HG02623 (cell line): Measurements from ENCODE around the gene PIEZO2.
"Not testable (repeated sequence)": the region's sequence is repeated elsewhere in the genome, so short reads cannot be mapped to it uniquely, and the experiment has no call there.

Source experiments
- ATAC-seq: cut with Tn5 transposase; IDR thresholded peaks from one replicate; pipeline ENCODE4 v1.9.1; 2021; ENCODE audit warnings: moderate library complexity; ENCODE audit not compliant: unreplicated experiment

The PIEZO2 gene

DNA sequence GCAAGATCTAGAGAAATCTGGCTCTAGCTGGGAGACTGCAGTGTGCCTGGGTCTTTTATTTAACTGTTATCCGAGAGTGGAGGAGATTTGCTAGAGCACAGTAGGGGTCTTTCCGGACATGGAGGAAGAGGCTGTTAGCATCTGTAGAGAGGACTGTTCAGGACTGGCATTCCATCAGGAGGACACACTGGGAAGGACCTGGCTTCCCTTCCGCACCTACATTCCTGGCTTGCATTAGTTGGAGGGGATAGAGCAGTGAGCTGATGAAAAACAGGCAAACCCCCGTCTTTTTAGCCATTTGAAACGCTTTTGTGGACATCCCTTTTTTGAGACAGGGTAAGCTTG is 874 bp upstream of the PIEZO2 start:
- ATAC-seq, result no peak

DNA sequence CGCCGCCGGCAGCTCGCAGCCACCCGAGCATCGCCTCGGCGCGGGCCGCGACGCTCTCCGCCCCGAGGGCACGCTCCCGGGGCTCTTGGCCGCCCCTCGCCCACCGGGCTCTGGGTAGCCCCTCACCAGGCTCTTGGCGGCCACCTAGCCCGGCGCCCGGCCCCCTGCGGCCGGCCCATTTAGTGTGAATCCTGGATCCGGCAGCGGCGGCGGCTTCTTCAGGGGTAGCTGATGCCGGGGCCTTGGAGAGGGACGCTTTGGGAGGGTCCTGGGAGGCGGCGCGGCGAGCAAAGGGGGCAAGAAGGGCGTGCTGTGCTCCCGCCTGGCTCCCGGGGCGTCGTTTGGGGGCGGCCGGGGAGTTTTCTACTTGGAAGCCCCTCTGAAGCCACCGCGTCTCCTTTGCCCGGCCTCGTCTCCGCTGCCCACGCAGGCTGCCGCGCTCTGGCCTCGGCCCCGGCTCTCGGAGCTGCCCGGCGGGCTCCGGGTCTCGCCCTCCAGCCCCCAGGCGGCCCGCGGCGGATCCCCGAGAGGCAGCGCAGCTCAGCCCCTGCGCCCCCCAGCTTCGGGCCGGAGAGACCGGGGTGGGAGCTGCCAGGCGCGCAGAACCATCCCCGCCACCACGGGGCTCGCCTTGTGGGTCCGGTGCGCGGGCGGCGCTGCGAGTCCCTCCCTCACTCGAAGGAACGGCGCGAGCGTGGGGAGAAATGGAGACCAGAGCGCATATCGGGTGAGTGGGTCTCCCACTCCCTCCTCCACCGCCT is 509 bp downstream of the PIEZO2 start:
- ATAC-seq, result no peak

DNA sequence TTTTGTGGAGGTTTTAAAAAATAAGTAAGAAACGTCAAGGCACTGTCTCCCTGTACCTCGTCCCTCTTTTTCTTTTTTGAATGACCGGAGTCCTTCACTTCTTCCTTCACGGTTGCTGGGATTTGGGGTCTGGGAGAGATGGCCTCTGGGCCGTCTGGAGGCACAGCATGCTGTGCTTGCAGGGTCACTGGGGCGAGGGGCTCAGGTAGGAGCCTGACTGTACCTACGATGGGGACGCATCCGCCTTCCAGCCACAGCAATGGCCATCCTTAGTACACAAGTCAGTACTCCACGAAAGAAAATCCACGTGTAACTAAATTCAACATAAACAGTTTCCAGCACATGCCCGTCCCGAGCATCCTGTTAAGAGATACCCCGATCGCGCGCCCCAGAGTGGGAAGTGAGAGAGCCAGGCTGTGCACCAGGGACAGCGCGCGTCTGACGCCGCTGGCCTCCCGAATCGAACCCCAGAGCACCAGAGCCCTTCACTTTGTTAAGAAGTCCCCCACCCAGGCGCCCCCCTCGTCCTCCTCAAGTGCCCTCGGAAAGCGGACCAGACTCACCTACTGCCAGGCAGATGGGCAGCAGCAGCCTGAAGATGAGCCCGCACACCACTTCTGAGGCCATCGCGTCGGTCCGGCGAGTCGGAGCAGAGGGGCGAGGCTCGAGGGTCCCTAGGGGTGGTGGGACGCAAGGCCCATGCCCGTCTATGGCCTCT is 1.2 kb downstream of the PIEZO2 start:
- no peak for ATAC-seq

DNA sequence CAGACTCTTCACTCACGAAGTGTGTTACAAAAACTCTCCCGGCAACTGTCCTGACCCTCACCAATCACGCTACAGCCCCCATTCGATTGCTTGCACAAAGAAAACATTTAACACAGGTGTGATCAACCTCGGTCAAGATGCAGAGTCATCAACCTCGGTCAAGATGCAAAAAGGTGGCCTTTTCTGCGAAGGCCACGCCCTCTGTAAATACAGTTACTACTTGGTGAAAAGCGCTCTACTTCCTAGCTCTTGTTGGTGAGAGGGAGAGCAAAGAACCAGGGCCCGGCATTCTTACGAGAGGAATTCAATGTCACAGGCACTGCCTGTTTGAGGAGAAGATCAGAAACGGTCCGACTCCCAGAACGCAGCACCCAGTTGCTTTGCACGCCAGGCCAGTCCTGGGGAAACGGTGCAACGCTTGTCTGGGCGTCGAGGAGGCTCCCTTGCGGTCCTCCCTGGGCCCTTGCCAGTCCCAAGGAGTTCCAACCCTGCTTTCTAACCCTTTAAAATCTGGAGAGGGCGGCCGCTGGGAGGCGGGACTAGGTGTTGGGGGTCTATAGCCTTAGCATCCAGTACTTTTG is 1.9 kb downstream of the PIEZO2 start:
- ATAC-seq, result no peak

DNA sequence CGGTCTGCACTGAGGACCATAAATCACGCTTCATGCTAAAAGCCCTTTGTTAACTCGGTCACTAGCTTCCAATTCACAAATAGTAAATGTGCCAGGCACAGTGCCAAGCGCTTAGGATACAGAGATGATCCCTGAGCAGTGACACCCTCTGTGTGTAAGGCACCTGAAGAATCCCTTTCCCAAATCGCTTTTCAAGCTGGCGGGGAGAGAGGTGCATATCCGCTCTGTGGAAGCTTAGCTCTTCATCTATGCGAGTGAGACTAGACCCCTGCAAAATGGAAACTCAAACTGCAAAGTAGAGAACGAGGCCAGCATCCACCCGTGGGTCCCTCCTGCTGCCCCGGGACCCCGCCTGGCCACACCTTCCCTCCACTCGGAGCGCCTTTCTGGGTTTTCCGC is 2.4 kb downstream of the PIEZO2 start:
- no peak for ATAC-seq

DNA sequence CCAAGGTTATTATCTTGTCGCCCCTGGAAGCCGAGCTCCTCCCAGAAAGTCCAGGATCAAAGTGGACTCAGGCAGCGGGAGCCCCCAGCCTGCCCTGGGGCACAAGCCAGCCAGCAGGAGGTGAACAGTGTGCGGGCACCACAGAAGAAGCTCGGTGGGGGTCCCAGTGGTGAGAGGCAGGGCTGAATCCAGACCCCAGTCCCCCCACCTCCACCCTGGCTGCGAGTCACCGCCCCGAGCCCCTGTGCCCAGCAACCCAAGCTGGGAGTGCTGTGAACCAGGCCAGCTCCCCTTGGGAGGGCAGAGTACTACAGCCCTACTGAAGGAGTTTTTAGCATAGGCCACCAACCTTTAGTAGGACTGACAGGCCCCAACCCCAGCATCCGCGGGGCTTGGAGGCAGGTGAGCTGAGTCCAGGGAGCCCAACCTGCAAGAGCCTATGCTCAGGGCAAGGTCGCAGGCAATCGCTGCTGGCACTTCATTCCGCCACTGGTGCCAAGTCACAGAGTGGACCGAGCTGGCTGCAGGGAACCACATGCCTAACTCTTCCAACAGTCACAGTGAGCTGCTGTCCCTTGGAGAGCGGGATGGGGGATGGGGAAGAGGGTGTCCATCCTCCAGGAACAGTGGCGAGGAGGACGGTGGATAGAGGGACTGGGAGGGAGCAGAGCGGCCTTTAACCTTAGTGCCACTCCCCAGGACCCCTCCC is 3.0 kb downstream of the PIEZO2 start:
- ATAC-seq, result no peak

DNA sequence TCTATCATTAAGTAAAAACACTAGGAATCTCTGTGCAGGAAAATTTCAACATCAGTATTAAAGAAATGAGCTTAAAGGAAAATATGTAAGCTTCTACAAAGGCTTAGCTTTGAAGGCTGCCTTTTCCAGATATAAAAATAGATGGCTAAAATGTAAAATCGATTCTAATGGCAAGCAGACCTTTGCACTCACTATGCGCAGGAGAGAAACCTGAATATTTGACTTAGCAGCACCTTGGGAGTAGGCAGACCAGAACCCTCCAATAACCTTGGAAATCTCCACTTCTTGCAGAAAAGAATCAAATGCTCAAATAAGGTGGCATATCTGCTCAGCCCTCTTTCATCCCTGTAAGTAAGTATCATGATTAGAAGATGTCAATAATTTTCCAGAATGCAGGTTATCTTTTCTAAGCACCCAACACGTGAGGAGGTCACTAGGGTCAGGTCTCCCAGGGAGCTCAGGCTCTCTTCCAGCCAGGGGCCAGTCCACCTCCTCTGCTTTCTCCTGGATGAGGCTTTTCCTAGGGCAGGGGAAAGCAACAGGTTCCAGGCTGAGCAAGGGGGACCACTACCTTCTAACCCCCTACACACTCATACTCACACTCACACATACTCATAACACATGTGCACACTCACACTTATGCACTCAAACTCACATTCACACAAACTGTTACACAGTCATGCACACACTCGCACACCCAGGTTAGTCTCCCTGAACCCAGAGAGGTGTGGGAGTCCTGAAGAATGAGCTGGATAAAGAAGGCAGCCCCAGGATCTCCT is 3.8 kb downstream of the PIEZO2 start:
- no peak for ATAC-seq

DNA sequence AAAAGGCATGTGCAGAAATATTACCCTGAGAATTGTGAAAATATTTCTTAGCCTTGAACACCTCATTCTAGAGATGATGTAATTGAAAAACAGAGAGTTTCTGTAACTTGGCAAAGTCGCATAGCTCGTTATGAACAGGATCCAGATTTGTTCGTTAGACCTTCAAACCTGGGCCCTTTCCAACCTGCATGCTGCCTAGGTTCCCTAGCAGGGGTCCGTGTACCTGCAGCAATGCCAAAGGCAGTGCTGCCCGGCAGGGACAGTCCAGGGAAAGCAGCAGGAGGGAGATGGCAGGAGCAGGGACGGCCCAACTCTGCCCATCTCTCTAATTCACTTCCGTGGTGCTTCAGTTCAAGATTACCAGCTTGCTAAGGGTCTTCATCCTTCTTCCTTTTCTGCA is 12.0 kb downstream of the PIEZO2 start:
- ATAC-seq, result no peak

DNA sequence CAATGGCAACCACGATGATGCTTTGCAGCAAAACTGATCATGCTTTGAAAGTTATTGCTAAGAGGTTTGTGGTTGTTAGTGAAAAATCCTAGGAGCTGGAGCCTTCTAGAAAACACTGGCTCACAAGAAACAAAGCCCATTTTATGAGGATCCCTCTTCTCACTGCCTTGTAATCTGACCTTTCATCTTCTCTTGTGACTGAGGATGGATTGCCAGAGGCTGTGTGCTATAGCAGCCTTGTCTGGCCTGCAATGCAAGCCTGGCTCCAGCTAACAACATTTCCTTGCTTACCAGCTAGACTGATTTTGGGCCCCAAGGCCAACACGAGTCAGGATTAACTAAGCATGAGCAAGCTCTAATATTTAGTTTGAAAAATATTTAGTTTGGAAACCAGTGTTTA is 13.1 kb downstream of the PIEZO2 start:
- no peak for ATAC-seq

DNA sequence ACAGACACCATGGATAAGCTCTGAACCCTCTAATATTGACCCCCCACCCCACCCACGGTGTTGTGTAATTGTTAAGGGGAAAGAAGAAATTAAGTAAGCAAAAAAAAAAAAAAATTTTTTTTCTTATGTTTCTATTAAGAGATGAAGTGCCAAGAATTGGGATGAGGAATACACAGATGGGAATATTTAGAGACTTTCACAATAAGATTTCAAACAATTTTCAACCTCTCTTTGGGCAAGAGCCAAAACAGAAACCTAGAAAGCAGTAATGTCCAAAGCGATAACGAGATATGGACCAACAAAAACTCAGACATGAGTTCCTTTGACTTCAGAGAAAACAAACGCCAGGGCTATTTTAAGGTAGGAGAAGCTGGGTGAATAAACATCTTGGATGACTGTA is 14.4 kb downstream of the PIEZO2 start:
- ATAC-seq, result no peak

DNA sequence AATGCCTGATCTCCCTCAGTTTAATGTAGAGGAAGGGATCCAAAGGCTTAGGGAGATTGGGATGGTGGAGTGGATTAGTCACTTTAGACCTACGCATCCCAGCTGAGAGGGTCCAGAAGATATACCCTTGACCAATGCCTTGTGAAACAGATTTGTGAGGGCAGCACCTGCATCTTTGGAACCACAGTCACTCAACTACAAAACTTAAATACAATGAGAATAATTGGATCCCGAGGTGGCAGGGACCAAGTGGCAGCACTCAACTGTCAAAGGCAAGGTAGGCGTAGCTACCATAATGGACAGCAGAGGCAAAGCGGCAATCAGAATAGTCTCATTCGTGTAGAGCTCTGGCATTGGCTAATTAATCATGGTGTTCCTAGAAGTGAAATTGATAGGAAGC is 20.3 kb downstream of the PIEZO2 start:
- ATAC-seq, result not testable (repeated sequence)

DNA sequence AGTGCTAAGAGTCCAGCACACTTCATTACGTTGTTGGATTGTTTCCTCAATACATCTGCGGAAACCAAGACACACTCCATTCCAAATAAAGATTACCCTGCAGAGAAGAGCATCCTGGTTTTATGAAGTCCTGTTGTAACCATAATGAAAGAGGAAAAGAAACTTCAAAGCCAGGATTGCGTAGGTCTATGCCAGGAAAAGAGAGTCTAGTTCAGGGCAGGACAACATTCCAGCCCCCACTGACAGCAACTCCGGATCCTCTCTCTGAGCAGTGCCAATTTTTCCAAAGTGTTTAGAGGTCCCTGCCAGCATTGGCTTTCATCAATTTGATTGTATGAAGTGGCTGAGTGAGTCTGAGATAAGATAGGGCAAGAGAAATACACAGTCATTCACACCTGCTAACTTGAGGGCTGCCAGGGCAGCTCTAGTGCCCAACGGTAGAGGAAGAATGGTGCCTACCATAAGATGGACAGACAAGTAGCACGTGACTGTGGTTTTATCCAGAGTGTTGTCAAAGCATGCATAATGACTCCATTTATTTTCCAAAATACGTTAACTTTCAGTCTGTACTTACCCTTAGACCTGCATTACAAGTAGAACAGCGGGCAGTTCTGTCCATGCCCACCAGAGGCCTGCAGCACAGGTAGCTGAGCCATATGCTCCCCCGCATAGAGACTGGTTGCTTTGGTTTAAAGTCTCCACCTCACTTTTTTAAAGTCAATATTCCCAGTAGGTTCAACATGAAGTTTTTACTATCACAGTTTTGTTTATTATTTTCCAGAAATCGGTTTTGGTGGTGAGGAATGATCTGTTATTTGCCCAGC is 23.7 kb downstream of the PIEZO2 start:
- ATAC-seq, result no peak

DNA sequence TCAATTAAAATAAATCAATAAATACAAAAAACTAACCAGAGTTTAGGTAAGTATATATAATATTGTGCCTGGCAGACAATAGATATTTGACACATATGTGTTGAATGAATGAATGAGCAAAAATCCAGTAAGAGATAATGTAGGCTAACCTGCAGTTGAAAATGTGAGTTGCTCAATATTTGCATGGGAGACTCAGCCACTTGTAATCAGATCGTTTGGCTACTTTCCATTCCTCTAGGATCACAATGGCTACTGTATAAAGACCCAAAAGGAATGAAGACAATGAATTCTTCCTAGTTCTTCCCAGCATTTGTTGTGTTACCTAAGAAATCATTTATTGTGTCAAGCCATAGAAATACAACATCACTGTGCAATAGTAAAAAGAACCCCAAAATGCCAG is 25.3 kb downstream of the PIEZO2 start:
- ATAC-seq, result no peak

DNA sequence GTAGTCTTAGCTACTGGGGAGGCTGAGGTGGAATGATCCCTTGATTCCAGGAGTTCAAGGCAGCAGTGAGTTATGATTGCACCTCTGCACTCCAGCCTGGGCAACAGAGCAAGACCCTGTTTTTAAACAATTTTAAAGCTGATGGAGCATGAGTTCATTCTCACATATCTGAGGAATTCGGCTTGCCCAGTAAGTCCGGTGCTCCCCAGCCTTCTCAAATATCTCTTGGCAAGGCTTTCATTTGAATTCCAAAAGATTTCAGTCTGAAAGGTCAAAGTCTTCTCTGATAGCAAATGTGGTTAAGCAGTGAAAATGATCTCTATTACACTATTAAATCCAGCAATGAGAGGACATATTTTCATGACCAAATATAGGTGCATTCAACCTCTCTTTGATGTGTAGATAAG is 27.9 kb downstream of the PIEZO2 start:
- ATAC-seq, result no peak

DNA sequence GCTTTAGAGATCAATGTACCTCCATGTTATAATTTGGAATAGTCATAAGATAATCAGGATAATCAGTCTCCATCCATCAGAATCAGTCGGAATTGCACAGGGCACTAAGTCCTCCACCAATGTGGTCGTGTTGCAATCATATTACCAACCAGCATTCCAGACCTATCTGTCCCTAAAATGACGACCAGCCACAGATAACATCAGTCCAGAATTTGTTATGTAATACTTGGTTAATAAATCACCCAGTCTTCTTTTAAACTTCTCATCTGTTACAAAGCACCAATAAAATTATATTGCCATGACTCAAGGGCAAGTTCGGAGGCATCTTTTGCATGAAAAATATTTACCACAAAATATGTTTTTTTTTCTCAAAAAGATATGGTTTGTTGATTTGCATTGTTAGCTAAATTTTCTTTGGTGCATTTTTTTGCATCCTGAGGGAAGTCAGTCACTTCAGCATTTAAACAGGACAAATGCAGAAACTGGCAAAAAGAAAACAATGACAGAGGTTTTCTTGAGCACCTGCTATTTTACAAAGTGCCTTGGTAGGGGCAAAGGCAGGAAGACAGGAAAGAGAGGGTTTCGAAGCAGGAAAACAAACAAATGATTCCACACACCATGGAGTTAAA is 29.3 kb downstream of the PIEZO2 start:
- ATAC-seq, result no peak

DNA sequence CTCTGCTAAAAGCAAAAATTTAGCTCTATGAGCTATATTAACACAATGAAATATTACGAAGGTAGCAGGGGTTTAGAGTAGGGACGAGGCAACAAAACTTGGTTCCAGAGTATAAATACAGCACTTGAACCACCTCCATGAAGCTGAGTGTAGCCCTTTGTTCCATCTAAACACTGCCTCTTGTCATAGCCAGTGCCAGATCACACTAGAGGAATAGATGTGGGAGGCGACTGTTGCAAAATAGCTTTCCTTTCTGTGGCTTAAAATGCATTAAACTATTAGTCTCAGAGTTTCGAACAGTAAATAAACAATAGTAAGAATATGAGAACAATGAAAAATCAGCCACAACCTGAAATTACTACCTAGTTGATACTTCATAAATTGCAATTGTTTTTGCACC is 29.8 kb downstream of the PIEZO2 start:
- ATAC-seq, result no peak

DNA sequence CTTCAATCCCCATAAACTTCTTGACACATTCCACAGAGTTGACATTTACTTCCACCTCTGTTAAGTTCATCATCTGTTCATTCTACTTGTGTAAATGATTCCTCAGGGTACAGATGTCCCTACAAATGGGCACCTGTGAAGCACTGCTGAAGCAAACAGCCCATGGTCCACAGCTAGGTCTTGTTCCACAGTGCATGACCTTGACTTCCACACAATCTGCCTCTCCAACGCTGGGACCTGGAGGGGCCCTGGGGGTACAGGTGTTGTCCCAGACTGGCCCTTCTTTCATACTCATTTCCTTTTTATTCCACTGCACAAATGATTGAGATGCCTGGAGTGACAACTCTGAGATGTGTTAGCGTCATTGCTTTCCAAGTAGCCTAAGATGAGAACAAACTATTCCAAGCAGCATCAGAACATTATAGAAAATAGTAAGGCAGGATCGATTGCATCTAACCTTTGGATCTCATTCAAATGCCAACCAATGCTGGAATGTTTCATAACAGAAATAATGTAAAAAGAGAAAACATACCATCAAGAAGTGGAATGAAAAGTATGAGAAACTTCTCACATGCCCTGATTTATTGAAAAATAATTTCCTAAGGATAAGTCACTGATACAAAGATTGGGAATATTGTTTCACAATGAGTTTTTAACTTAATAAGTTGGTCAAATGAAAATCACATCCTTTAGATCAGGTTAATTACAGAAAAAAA is 31.2 kb downstream of the PIEZO2 start:
- no peak for ATAC-seq

DNA sequence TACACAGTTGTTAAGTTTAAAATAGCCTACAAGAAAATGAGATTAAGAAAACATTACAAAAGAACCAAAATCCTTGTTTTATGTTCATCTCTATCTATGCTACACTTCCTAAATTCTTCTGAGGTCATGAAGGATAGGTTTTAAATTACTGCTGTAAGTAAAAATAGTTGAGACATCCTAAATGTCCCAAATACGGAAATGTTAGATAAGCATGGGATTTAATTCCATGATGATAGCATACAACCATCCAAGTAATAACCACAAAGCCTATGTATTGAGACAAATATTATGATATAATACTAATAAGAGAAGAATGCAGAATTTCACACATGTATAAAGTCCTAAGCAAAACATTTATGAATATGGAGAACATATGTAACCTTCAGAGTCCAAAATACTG is 34.1 kb downstream of the PIEZO2 start:
- ATAC-seq, result no peak

DNA sequence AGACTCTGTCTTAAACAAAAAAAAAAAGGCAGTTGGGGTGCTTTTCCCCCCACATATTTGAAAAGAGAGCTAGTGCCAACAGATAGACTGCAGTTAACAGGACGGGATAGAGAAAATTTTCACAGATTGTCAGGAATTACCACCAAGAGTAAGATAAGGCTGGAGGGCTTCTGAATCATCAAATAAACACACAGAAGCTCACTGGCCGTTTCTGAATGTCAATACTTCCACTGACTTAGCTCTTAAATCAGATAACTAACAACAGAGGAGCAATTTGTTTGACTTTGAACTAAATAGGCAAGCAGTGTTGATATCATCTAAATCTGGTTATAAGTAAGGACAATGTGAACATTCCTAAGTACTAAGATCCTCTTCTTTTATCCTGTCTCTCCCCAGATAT is 34.7 kb downstream of the PIEZO2 start:
- ATAC-seq, result no peak
